Epithelial cell of proximal tubule (primary cell): ENCODE measurements around the gene PPM1L. TPM values are rescaled to one million over a fixed set of nuclear protein-coding genes. Genes with fewer than 3 reads are reported as not detected.

Experiments
- DNase-seq: peaks from one replicate; pipeline ENCODE4 v3.0.0-alpha.2; 2011; ENCODE audit warnings: low read depth
- H3K4me3 ChIP-seq: 2 replicates; pipeline ENCODE4 v1.5.1; 2011; ENCODE audit warnings: low read depth, mild to moderate bottlenecking, low read length
- CTCF ChIP-seq: conservative IDR thresholded peaks from 2 replicates; pipeline ENCODE4 v1.5.1; 2012; ENCODE audit warnings: low read depth, mild to moderate bottlenecking, low read length
- total RNA-seq: library from RNA; depleted of rRNA; stranded (reverse); fragments of >200 nt; gene quantifications from 2 replicates; pipeline ENCODE4 v1.2.3, GENCODE V29; 2015

The PPM1L gene
- total RNA-seq, 1 donor from 2014 or later, result 3.2 TPM

GRCh38 chr3:160883373-160883772 is 127.3 kb downstream of the PPM1L start:
- TF ChIP-seq CTCF, result no peak

GRCh38 chr3:160885791-160886286 is 129.8 kb downstream of the PPM1L start:
- no peak for DNase-seq
- no peak for TF ChIP-seq CTCF
- H3K4me3 ChIP-seq, result no peak overlapping the region

More at GRCh38 chr3:160883373-160883772, 127.3 kb downstream of the PPM1L start:
- DNase-seq, result no peak
- H3K4me3 ChIP-seq, result no peak overlapping the region

- DNase-seq, result no peak
- no peak overlapping the region for H3K4me3 ChIP-seq
- no peak for TF ChIP-seq CTCF
These were observed 130.4 kb downstream of the PPM1L start for GRCh38 chr3:160886421-160886820.

- TF ChIP-seq CTCF, result no peak
- H3K4me3 ChIP-seq, result no peak overlapping the region
- DNase-seq, result no peak
These were observed 137.2 kb downstream of the PPM1L start for GRCh38 chr3:160893207-160893606.

DNA sequence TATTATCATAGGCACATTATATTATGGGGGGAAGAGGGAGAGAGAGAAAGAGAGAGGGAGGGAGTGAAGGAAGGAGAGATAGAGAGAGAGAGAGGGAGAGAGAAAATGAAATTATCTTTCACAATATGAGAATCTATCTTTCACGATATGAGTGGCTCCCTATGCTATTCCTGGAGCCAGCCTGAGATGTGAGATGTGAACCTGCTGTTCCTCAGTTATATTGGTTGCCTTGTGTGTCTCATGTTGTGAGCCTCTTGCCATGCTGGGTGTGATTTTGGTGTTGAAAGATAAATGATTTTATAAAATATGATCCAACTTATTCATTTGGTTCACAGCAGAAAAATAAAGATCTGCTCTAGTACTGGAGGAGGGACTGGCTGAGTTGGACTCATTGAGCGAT is 148.7 kb downstream of the PPM1L start:
- DNase-seq, result no peak
- no peak overlapping the region for H3K4me3 ChIP-seq
- no peak for TF ChIP-seq CTCF

DNA sequence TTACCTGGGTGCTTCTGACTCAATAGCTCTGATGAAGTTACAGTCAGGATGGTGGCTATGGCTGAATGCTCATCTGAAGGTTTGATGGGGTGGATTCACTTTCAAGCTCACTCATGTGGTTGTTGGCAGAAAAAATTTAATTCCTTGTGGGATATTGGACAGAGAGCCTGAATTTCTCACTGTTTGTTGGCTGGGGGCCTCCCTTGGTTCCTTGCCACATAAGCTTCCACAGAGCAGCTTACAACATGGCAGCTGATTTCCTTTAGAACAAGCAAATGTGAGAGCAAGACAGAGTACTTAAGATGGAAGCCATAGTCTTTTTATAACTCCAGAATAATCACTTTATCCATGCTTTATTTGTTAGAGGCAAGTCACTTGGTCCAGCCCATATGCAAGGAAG is 150.6 kb downstream of the PPM1L start:
- no peak for TF ChIP-seq CTCF
- DNase-seq, result no peak
- no peak overlapping the region for H3K4me3 ChIP-seq

DNA sequence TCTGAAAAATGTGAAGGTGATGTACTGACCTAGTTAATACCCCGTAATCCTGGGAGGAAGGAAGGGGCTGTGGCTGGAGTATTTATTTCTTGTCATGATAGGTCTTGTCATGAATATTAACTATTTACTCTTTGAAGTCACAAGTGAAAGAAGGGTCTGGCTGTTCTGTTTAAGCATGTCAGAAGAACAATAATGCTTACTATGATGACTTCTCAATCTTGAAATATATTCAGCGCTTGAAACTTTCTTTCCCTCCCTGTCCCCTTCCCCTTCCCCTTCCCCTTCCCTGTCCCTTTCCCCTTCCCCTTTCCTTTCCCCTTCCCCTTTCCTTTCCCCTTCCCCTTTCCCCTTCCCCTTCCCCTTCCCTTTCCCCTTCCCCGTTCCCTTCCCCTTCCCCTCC is 153.9 kb downstream of the PPM1L start:
- TF ChIP-seq CTCF, result no peak
- no peak for DNase-seq
- H3K4me3 ChIP-seq, result no peak overlapping the region
